ENCODE data around the gene MT1A. TPM values are rescaled to one million over a fixed set of nuclear protein-coding genes. Genes with fewer than 3 reads are reported as not detected.

MT1A gene
- total and polyA plus RNA-seq, 2 donors (not counting 3 experiments of a cell fraction or from before 2014, with no cell fraction given): 6.5 to 8.4 TPM

DNA sequence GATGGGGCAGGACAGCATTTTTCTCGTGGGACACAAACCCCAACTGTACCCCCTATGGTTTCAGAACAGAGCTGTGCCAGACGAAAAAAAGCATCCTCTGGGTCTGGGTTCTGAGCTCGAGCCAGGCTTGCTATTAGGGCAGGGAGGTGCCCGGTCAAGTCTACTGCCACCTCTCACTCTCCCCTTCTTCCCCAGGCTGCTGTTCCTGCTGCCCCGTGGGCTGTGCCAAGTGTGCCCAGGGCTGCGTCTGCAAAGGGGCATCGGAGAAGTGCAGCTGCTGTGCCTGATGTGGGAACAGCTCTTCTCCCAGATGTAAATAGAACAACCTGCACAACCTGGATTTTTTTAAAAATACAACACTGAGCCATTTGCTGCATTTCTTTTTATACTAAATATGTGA is 11.8 kb upstream of the MT1A start:
- Histone ChIP-seq H4K20me1 (replicated peaks; ENCODE audit: control insufficient read depth, extremely low read depth, insufficient read depth, low read length) (no peaks in the 10 kb centered on the region), H3K36me3 (ENCODE audit: control insufficient read depth in 2 of 2, extremely low read depth in 1 of 2, insufficient read depth in 2 of 2, low read length in 2 of 2) (no peaks in the 10 kb centered on the region), H3K4me2 (ENCODE audit: insufficient read depth, low read length) (peak overlapping the region; percentile 75), H3K27me3 (ENCODE audit: control insufficient read depth in 2 of 2, insufficient read depth in 2 of 2, low read length in 2 of 2) (no peaks in the 10 kb centered on the region), H3K9me3 (replicated peaks; ENCODE audit: control insufficient read depth, insufficient read depth, low read length) (no peaks in the 10 kb centered on the region), H3K4me3 (replicated peaks in 1 of 3; ENCODE audit: insufficient read depth in 1 of 3, low read depth in 1 of 3, low read length in 3 of 3) (peak overlapping the region in 2 of 3 experiments; percentile 2 to 64), H3K4me1 (ENCODE audit: control insufficient read depth, extremely low read depth, insufficient read depth, low read length) (peaks cover 12% of the 10 kb centered on the region), H2AFZ (ENCODE audit: low read depth, low read length) (no peak overlapping the region), H3K79me2 (ENCODE audit: control insufficient read depth, insufficient read depth, low read length) (peaks cover 12% of the 10 kb centered on the region), H3K9ac (replicated peaks; ENCODE audit: extremely low read depth, insufficient read depth, low read length) (no peak overlapping the region), H3K9me1 (replicated peaks; ENCODE audit: control insufficient read depth, extremely low read depth, insufficient read depth, low read length) (no peaks in the 10 kb centered on the region), H3K27ac (ENCODE audit: insufficient read depth, low read depth, low read length) (peak overlapping the region; percentile 61)
- no TSS peak for BruUV-seq (replicated peaks)
- DNase-seq (ENCODE audit: low read depth, low spot score) (no peak), FAIRE-seq (no peak)
- POLR2A ChIA-PET: interaction anchor here (0.6 to 3.3 kb wide), 4 partner anchors 9 to 104 kb away, joined by 3 to 51 read pairs (median 12); partner anchors contain the start of gene MT2A
- dilution Hi-C loops (cut with MboI; ENCODE audit: extremely low pct_ligation_motif_present, low sequenced_read_pairs): no loop called here
- intact Hi-C loops (cut with micrococcal nuclease): loop anchor here (1.0 kb wide), 1 partner anchor 56 kb away; the partner anchor contains the start of gene MT1X
- no peak for TF ChIP-seq MYC (IDR thresholded peaks at IDR 0.05; ENCODE audit: low read depth, low read length)
- TF ChIP-seq, protein P1, sequence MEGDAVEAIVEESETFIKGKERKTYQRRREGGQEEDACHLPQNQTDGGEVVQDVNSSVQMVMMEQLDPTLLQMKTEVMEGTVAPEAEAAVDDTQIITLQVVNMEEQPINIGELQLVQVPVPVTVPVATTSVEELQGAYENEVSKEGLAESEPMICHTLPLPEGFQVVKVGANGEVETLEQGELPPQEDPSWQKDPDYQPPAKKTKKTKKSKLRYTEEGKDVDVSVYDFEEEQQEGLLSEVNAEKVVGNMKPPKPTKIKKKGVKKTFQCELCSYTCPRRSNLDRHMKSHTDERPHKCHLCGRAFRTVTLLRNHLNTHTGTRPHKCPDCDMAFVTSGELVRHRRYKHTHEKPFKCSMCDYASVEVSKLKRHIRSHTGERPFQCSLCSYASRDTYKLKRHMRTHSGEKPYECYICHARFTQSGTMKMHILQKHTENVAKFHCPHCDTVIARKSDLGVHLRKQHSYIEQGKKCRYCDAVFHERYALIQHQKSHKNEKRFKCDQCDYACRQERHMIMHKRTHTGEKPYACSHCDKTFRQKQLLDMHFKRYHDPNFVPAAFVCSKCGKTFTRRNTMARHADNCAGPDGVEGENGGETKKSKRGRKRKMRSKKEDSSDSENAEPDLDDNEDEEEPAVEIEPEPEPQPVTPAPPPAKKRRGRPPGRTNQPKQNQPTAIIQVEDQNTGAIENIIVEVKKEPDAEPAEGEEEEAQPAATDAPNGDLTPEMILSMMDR (IDR thresholded peaks at IDR 0.05; ENCODE audit: extremely low read depth in 1 of 2, insufficient read depth in 1 of 2, low read depth in 1 of 2, low read length in 2 of 2): no peak
- CTCF ChIA-PET: interaction anchor here (0.9 to 1.8 kb wide), 8 partner anchors 9 to 45 kb away, joined by 3 to 8 read pairs (median 4); no protein-coding TSS in a partner anchor

DNA sequence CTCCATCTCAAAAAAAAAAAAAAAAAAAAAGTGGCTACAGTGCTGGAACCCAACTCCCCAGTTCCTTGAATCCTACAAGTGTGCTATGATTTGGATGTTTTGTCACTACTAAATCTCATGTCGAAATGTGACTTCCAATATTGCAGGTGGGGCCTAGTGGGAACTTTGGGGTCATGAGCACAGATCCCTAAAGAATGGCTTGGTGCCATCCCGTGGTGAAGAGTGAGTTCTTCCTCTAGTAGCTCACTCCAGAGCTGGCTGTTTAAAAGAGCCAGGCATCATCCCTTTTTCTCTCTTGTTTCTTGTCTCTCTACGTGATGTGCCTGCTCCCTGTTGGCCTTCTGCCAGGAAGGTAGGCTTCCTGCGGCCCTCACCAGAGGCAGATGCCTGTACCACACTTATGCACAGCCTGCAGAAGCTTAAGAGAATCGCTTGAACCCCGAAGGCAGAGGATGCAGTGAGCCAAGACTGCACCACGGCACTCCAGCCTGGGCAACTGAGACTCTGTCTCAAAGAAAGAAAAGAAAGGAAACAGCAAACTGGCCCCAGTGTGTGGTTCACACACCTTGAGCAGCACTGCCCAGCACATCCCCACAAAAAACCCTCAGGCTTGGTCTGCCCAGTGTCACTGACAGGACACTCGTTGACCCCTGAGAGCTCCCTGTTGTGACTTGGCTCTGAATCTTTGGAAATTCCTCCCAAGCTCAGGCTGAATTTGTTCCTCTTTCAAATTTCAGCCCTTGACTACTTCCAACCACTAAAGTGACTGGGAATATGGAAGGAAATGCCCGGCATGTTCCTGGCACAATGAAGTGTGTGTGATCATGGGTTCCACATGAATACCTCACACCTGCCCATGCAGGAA is 9.7 kb upstream of the MT1A start:
- Histone ChIP-seq H4K20me1 (replicated peaks; ENCODE audit: control insufficient read depth, extremely low read depth, insufficient read depth, low read length) (no peaks in the 10 kb centered on the region), H3K4me2 (ENCODE audit: insufficient read depth, low read length) (no peak overlapping the region), H3K9me3 (replicated peaks; ENCODE audit: control insufficient read depth, insufficient read depth, low read length) (no peaks in the 10 kb centered on the region), H2AFZ (ENCODE audit: low read depth, low read length) (no peak overlapping the region), H3K79me2 (ENCODE audit: control insufficient read depth, insufficient read depth, low read length) (peaks cover 12% of the 10 kb centered on the region), H3K4me3 (replicated peaks in 1 of 3; ENCODE audit: insufficient read depth in 1 of 3, low read depth in 1 of 3, low read length in 3 of 3) (no peak overlapping the region), H3K27ac (ENCODE audit: insufficient read depth, low read depth, low read length) (no peak overlapping the region), H3K9ac (replicated peaks; ENCODE audit: extremely low read depth, insufficient read depth, low read length) (no peak overlapping the region), H3K27me3 (ENCODE audit: control insufficient read depth in 2 of 2, insufficient read depth in 2 of 2, low read length in 2 of 2) (peaks cover 0 to 2% of the 10 kb centered on the region in 2 experiments), H3K36me3 (ENCODE audit: control insufficient read depth in 2 of 2, extremely low read depth in 1 of 2, insufficient read depth in 2 of 2, low read length in 2 of 2) (no peaks in the 10 kb centered on the region), H3K4me1 (ENCODE audit: control insufficient read depth, extremely low read depth, insufficient read depth, low read length) (peaks cover 20% of the 10 kb centered on the region), H3K9me1 (replicated peaks; ENCODE audit: control insufficient read depth, extremely low read depth, insufficient read depth, low read length) (no peaks in the 10 kb centered on the region)
- dilution Hi-C loops (cut with MboI; ENCODE audit: extremely low pct_ligation_motif_present, low sequenced_read_pairs) (no loop called here), intact Hi-C loops (cut with micrococcal nuclease) (no loop called here)
- CTCF ChIA-PET: interaction anchor here (0.6 to 1.9 kb wide), 7 partner anchors 16 to 81 kb away, joined by 3 to 8 read pairs (median 4); partner anchors contain the start of gene MT2A
- no peak for FAIRE-seq
- no peak for DNase-seq (ENCODE audit: low read depth, low spot score)
- TF ChIP-seq POLR2A (IDR thresholded peaks at IDR 0.05; ENCODE audit: low read depth, low read length) (no peak), FOS (IDR thresholded peaks at IDR 0.05; ENCODE audit: borderline replicate concordance, insufficient read depth, low read length) (no peak), MYC (IDR thresholded peaks at IDR 0.05; ENCODE audit: low read depth, low read length) (no peak), POLR2AphosphoS5 (IDR thresholded peaks at IDR 0.05; ENCODE audit: insufficient read depth, low read depth, low read length) (no peak)
- TF ChIP-seq, protein P2, sequence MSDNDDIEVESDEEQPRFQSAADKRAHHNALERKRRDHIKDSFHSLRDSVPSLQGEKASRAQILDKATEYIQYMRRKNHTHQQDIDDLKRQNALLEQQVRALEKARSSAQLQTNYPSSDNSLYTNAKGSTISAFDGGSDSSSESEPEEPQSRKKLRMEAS (IDR thresholded peaks at IDR 0.05; ENCODE audit: insufficient read depth, insufficient read length): no peak
- POLR2A ChIA-PET: no interaction called here
- BruUV-seq (replicated peaks): no TSS peak
